Gastrocnemius medialis (tissue), 4 donors: ENCODE results near the gene SP140L. TPM values are rescaled to one million over a fixed set of nuclear protein-coding genes. Genes with fewer than 3 reads are reported as not detected.
"Not testable (repeated sequence)": the region's sequence is repeated elsewhere in the genome, so short reads cannot be mapped to it uniquely, and the experiment has no call there.

Source experiments
- ATAC-seq, 2 donors: fragments of 150-250 bp; one replicate each; pipeline ENCODE4 v1.9.1; 2016
- DNase-seq, 2 donors: peaks; one replicate each; pipeline ENCODE4 v3.0.0-alpha.2; 2019
- H3K27ac ChIP-seq, 4 donors: fragments of 200-600 bp; sonication (generic); 1 replicate in 1 of 4; 2 replicates in 3 of 4; pipeline ENCODE4 v1.5.1; 2016 to 2018; ENCODE audit warnings: mild to moderate bottlenecking in 2 of 4, moderate library complexity in 1 of 4
- H3K27me3 ChIP-seq, 3 donors: fragments of 200-600 bp; sonication (generic) in 2 of 3; 1 replicate in 1 of 3; 2 replicates in 2 of 3; pipeline versions ENCODE4 v1.5.1 to v1.6.0; 2016 to 2019; ENCODE audit warnings: mild to moderate bottlenecking in 1 of 3, moderate library complexity in 1 of 3
- H3K36me3 ChIP-seq, 2 donors: fragments of 200-600 bp; sonication (generic) in 1 of 2; one replicate each; pipeline ENCODE4 v1.5.1; 2017 to 2018
- H3K4me1 ChIP-seq, 2 donors: fragments of 200-600 bp; sonication (generic) in 1 of 2; one replicate each; pipeline ENCODE4 v1.5.1; 2016 to 2017; ENCODE audit warnings: mild to moderate bottlenecking in 2 of 2
- H3K4me3 ChIP-seq, 4 donors: fragments of 200-600 bp; sonication (generic) in 3 of 4; 1 replicate in 1 of 4; 2 replicates in 3 of 4; pipeline ENCODE4 v1.5.1; 2016 to 2019; ENCODE audit warnings: mild to moderate bottlenecking in 2 of 4
- H3K9me3 ChIP-seq, 3 donors: fragments of 200-600 bp; sonication (generic) in 2 of 3; 1 replicate in 1 of 3; 2 replicates in 2 of 3; pipeline ENCODE4 v1.5.1; 2016 to 2019
- POLR2A ChIP-seq, 2 donors: fragments of 450-650 bp; IDR thresholded peaks; one replicate each; pipeline ENCODE4 v1.6.1; 2017; ENCODE audit warnings: antibody characterized with exemption in 2 of 2, mild to moderate bottlenecking in 2 of 2, moderate library complexity in 2 of 2
- in situ Hi-C, 4 donors: fragments of 200-750 bp; cut with MboI; loops; one replicate each; pipeline versions ENCODE4 v1.15.0 to v1.8.0; 2017; ENCODE audit warnings: low sequenced_read_pairs in 4 of 4
- intact Hi-C: fragments of 100-400 bp; cut with DNase I; formaldehyde crosslinking; loops from one replicate; pipeline ENCODE4 v1.15.1; 2023; ENCODE audit warnings: low total_unique reads
- total RNA-seq, 4 donors: library from RNA; depleted of rRNA; stranded (reverse); fragments of >200 nt; gene quantifications; one replicate each; pipeline versions ENCODE4 v1.1.0 to v1.2.3, GENCODE V29; 2016
- TF ChIP-seq, protein P1 (sequence below), 5 experiments: fragments of 450-650 bp in 3 of 5; fragments of 200-600 bp in 2 of 5; sonication (generic) in 2 of 5; IDR thresholded peaks in 4 of 5; conservative IDR thresholded peaks in 1 of 5; 1 replicate in 4 of 5; 2 replicates in 1 of 5; pipeline ENCODE4 v1.5.1; 2016 to 2019; ENCODE audit warnings: antibody characterized with exemption in 5 of 5, mild to moderate bottlenecking in 3 of 5, moderate library complexity in 3 of 5

Gene SP140L
- 10 to 100 TPM in 1 of 4 donors, 1 to 10 TPM in 3; 2.2 to 13.5 (median 3.8) TPM for total RNA-seq

GRCh38 chr2:230326453-230327417, at the start of gene SP140L:
Gene SP140L (plus strand): TSS chr2:230327193. CDS start chr2:230327270, 77 bp downstream.
- ATAC-seq = peak; percentile 45 to 72
- no peaks in the 10 kb centered on the region for H3K9me3 ChIP-seq
- H3K4me3 ChIP-seq = peak within 1 kb of the TSS; percentile 44 to 70 (median 53)
- H3K27ac ChIP-seq = peak within 1 kb of the TSS; percentile 54 to 77 (median 70)
- in situ Hi-C loops (no loop called here), intact Hi-C loops (loop anchor here (5.0 kb wide), 1 partner anchor 91 kb away; the partner anchor contains the start of gene SP100)
- TF ChIP-seq, protein P1, sequence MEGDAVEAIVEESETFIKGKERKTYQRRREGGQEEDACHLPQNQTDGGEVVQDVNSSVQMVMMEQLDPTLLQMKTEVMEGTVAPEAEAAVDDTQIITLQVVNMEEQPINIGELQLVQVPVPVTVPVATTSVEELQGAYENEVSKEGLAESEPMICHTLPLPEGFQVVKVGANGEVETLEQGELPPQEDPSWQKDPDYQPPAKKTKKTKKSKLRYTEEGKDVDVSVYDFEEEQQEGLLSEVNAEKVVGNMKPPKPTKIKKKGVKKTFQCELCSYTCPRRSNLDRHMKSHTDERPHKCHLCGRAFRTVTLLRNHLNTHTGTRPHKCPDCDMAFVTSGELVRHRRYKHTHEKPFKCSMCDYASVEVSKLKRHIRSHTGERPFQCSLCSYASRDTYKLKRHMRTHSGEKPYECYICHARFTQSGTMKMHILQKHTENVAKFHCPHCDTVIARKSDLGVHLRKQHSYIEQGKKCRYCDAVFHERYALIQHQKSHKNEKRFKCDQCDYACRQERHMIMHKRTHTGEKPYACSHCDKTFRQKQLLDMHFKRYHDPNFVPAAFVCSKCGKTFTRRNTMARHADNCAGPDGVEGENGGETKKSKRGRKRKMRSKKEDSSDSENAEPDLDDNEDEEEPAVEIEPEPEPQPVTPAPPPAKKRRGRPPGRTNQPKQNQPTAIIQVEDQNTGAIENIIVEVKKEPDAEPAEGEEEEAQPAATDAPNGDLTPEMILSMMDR (IDR thresholded peaks at IDR 0.05 in 4 of 5, conservative IDR thresholded peaks at IDR 0.05 in 1 of 5) = no peak
- TF ChIP-seq POLR2A (IDR thresholded peaks at IDR 0.05) = no peak
- no peaks in the 10 kb centered on the region for H3K27me3 ChIP-seq
- H3K36me3 ChIP-seq = no peaks in the 10 kb centered on the region
- peak; percentile 29 to 64 for DNase-seq
- peaks cover 5 to 26% of the 10 kb centered on the region in 2 donors for H3K4me1 ChIP-seq

- Histone ChIP-seq H3K4me3 (no peak overlapping the region), H3K4me1 (no peaks in the 10 kb centered on the region), H3K27ac (no peak overlapping the region), H3K9me3 (no peaks in the 10 kb centered on the region), H3K27me3 (no peaks in the 10 kb centered on the region), H3K36me3 (no peaks in the 10 kb centered on the region)
- DNase-seq = no peak
- no peak for TF ChIP-seq POLR2A (IDR thresholded peaks at IDR 0.05)
- TF ChIP-seq, protein P1 (IDR thresholded peaks at IDR 0.05 in 4 of 5, conservative IDR thresholded peaks at IDR 0.05 in 1 of 5) = no peak
- no peak for ATAC-seq
- intact Hi-C loops = no loop called here
- in situ Hi-C loops = no loop called here
Measured at GRCh38 chr2:230282936-230283335, 44.1 kb upstream of the SP140L start.

DNA sequence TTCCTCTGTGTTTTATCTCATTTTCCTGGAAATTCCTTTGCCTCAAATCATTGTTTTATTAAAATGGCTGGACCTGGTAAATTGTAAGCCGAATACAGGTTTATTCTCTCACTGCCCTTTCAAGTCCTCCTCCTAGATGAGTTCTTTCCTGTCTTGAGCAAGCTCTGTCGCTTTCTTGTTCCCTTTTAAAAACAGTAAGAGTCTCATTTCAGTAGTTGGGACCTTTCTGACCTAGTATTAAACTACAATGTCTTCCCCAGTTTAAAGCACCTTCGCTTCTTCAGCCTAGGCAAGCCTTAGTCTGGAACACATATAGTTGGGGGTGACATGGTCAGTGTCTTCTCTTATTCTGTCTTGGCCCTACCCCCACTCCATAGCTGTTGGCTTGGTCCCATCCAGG, 40.9 kb upstream of the SP140L start:
- TF ChIP-seq, protein P1 (IDR thresholded peaks at IDR 0.05 in 4 of 5, conservative IDR thresholded peaks at IDR 0.05 in 1 of 5) = no peak
- no peak for TF ChIP-seq POLR2A (IDR thresholded peaks at IDR 0.05)
- in situ Hi-C loops = no loop called here

DNA sequence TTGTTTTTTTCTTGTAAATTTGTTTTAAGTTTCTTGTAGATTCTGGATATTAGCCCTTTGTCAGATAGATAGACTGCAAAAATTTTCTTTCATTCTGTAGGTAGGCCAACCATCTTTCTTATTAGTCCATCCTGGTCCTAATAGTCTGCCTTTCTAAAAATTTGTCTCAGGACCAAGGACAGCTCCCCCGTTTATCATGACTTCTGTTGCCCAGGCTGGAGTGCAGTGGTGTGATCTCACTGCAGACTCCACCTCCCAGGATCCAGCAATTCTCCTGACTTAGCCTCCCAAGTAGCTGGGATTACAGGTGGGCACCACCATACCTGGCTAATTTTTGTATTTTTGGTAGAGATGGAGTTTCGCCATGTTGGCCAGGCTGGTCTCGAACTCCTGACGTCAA, 37.7 kb upstream of the SP140L start:
- intact Hi-C loops, H3K36me3 ChIP-seq, H3K4me1 ChIP-seq, H3K27ac ChIP-seq, ATAC-seq, in situ Hi-C loops, H3K4me3 ChIP-seq, H3K9me3 ChIP-seq, DNase-seq, H3K27me3 ChIP-seq: not testable (repeated sequence)

More for the DNA sequence above, 40.9 kb upstream of the SP140L start:
- no peaks in the 10 kb centered on the region for H3K27me3 ChIP-seq
- H3K36me3 ChIP-seq = no peaks in the 10 kb centered on the region
- no peaks in the 10 kb centered on the region for H3K9me3 ChIP-seq
- intact Hi-C loops = no loop called here
- ATAC-seq = no peak
- no peak overlapping the region for H3K4me3 ChIP-seq
- no peaks in the 10 kb centered on the region for H3K4me1 ChIP-seq
- DNase-seq = no peak
- no peak overlapping the region for H3K27ac ChIP-seq

- Histone ChIP-seq H3K27me3 (no peaks in the 10 kb centered on the region), H3K9me3 (no peaks in the 10 kb centered on the region), H3K27ac (no peak overlapping the region), H3K4me3 (no peak overlapping the region), H3K36me3 (no peaks in the 10 kb centered on the region), H3K4me1 (no peaks in the 10 kb centered on the region)
- DNase-seq (no peak), ATAC-seq (no peak)
- intact Hi-C loops = no loop called here
- TF ChIP-seq, protein P1 (IDR thresholded peaks at IDR 0.05 in 4 of 5, conservative IDR thresholded peaks at IDR 0.05 in 1 of 5) = no peak
- no peak for TF ChIP-seq POLR2A (IDR thresholded peaks at IDR 0.05)
- in situ Hi-C loops = no loop called here
Measured at GRCh38 chr2:230295192-230295591, 31.8 kb upstream of the SP140L start.
